Activated T-helper 17 cell treated with anti-CD3 and anti-CD28 coated beads, Interleukin-2, amount 50 U/mL, for 72 hours (primary cell): ENCODE measurements around the gene OR4A16. TPM values are rescaled to one million over a fixed set of nuclear protein-coding genes. Genes with fewer than 3 reads are reported as not detected.

Experiments used
- ATAC-seq: fragments of 150-1000 bp; cut with Tn5 transposase; replicated peaks from 2 replicates; pipeline ENCODE4 v1.10.0; 2021; ENCODE audit warnings: mild to moderate bottlenecking, moderate library complexity
- H3K27ac Mint-ChIP-seq: one replicate; pipeline ENCODE4 v1.8.0; 2022; ENCODE audit warnings: mixed read lengths
- H3K27me3 Mint-ChIP-seq: one replicate; pipeline ENCODE4 v1.8.0; 2022; ENCODE audit warnings: mixed read lengths
- H3K36me3 Mint-ChIP-seq: one replicate; pipeline ENCODE4 v1.8.0; 2022; ENCODE audit warnings: low read depth, mild to moderate bottlenecking, mixed read lengths
- H3K4me1 Mint-ChIP-seq: one replicate; pipeline ENCODE4 v1.8.0; 2022; ENCODE audit warnings: mixed read lengths
- H3K4me3 Mint-ChIP-seq: one replicate; pipeline ENCODE4 v1.8.0; 2022; ENCODE audit warnings: mild to moderate bottlenecking, mixed read lengths
- H3K9me3 Mint-ChIP-seq: one replicate; pipeline ENCODE4 v1.8.0; 2022; ENCODE audit warnings: mixed read lengths
- total RNA-seq, 2 donors: library from RNA; stranded (reverse); gene quantifications; one replicate each; pipeline ENCODE4 v1.2.3, GENCODE V29; 2022

The OR4A16 gene, protein sequence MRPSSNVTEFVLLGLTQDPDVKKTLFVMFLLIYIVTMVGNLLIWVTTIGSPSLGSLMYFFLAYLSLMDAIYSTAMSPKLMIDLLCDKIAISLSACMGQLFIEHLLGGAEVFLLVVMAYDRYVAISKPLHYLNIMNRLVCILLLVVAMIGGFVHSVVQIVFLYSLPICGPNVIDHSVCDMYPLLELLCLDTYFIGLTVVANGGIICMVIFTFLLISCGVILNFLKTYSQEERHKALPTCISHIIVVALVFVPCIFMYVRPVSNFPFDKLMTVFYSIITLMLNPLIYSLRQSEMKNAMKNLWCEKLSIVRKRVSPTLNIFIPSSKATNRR
- not detected for total RNA-seq

DNA sequence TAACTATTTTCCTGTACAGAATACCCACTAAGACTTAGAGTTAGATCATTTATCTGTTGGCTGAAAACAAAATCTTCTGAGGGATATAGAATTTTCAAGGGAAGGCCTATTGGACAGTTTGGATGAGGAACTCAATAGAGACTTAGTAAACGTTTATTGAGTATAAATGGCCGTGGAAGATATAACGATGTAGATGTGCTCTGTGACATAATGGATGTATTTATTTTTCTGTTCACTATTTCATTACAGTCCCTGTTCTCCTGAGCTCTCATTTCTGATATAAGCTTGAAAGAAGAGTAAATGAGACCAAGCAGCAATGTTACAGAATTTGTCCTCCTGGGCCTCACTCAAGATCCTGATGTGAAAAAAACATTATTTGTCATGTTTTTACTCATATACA, at the start of gene OR4A16:
OR4A16 (plus strand) TSS at position 301 of the 400 bp plus-strand sequence; CDS start at position 301, 0 bp downstream.
- Mint-ChIP-seq H3K27ac (no peak within 1 kb of the TSS), H3K9me3 (peaks cover 17% of the 10 kb centered on the region), H3K36me3 (no peaks in the 10 kb centered on the region), H3K4me3 (no peak within 1 kb of the TSS), H3K27me3 (no peaks in the 10 kb centered on the region), H3K4me1 (no peaks in the 10 kb centered on the region)
- ATAC-seq: no peak

DNA sequence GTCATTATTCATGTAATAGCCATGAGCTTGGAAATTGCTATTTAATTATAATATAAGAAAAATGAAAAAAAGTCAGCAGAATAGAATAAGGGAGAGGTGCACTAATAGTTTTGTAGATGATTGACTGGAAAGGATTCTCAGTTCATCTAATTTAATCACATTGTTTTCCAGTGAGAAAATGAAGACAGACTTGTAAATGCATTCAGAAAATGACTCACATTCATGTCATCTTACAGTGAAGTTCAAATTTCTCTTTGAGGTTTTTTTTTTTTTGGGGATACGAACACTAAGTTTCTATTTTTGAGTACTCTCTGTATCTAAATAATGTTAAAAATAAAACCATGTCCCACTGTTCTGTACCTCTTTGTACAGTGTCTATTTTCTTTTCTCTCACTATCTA, 18.5 kb upstream of the OR4A16 start:
- ATAC-seq: no peak
- Mint-ChIP-seq H3K27me3 (no peaks in the 10 kb centered on the region), H3K36me3 (no peaks in the 10 kb centered on the region), H3K9me3 (peaks cover 14% of the 10 kb centered on the region), H3K4me1 (no peaks in the 10 kb centered on the region), H3K27ac (no peak overlapping the region), H3K4me3 (no peak overlapping the region)

DNA sequence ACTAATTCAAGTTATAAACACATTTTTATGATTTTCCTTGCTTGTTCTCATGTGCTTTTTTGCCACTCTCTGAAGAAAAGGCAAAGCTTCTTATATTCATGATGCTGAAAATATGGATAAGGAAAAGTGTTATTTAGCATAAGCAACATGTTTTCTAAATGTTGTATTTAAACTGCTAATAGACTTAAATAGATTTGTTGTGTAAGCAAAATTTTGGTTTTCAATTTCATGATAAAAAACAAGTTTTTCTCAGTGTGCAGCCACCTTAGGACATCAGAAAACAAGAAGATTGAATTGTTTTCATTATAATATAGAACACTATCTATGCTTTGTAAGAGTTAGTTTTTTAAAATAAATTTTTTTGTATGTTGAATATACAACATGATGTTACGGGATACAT, 2.3 kb downstream of the OR4A16 start:
- Mint-ChIP-seq H3K9me3 (peaks cover 20% of the 10 kb centered on the region), H3K27me3 (no peaks in the 10 kb centered on the region), H3K36me3 (no peaks in the 10 kb centered on the region), H3K27ac (no peak overlapping the region), H3K4me1 (no peaks in the 10 kb centered on the region), H3K4me3 (no peak overlapping the region)
- ATAC-seq: no peak

DNA sequence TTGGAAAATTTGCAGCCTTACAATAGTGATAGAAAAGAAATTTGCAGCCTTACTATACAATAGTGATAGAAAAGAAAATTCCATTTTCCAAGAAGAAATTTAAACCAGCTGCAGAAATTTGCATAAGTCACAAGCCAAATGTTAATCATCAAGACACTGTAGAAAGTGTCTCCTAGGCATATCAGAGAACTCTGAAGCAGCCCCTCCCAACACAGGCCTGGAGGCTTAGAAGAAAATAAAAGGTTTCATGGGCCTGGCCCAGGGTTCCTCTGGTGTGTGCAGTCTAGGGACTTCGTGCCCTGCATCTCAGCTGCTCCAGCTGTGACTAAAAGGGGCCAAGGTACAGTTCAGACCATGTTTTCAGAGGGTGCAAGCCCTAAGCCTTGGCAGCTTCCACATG, 6.0 kb downstream of the OR4A16 start:
- no peaks in the 10 kb centered on the region for H3K27me3 Mint-ChIP-seq
- H3K36me3 Mint-ChIP-seq: no peaks in the 10 kb centered on the region
- H3K4me3 Mint-ChIP-seq: no peak overlapping the region
- H3K9me3 Mint-ChIP-seq: peaks cover 23% of the 10 kb centered on the region
- ATAC-seq: no peak
- no peaks in the 10 kb centered on the region for H3K4me1 Mint-ChIP-seq
- H3K27ac Mint-ChIP-seq: no peak overlapping the region

DNA sequence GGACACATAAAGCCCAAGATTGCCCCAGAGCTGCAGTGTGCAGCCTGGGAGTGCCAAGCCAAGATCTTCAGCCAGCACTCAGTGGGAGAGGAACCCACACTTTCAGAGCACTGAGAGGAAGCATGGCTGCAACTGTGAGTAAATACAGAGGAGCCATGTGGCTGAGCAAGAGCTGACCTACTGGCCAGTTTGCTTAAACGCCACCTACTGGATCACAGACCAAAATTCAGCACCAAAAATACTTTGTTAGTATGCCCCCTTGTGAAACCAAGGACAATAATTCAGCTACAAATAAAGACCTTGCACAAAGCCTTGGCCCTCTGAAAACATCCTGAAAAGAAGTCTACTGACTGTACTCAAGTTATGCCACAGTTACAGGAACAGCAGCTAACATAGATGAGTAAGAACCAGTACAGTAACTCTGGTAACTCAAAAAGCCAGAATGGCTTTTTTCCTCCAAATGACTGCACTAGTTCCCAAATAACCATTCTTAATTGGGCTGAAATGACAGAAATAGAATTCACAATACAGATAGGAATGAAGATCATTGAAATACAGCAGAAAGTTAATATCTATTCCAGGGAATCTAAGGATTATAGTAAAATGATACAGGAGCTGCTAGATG, 14.7 kb downstream of the OR4A16 start:
- H3K4me3 Mint-ChIP-seq: no peak overlapping the region
- no peaks in the 10 kb centered on the region for H3K27me3 Mint-ChIP-seq
- H3K27ac Mint-ChIP-seq: no peak overlapping the region
- no peaks in the 10 kb centered on the region for H3K36me3 Mint-ChIP-seq
- no peak for ATAC-seq
- H3K9me3 Mint-ChIP-seq: peaks cover 29% of the 10 kb centered on the region
- no peaks in the 10 kb centered on the region for H3K4me1 Mint-ChIP-seq

DNA sequence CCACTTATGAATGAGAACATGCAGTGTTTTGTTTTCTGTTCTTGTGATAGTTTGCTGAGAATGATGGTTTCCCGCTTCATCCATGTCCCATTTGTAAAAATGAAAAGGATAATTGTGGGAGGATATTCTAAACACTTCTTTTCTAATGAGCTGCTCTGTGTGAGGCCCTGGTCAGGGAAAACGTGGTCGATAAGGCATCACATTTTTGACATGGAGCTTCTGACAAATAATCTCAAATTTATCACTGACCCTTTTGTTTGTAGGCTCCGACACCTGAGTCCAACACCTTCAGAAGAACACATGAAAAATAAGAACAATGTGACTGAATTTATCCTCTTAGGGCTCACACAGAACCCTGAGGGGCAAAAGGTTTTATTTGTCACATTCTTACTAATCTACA, 24.7 kb downstream of the OR4A16 start, which contains the start of gene OR4A15:
OR4A15 (plus strand) TSS at position 301 of the 400 bp plus-strand sequence; CDS start at position 301, 0 bp downstream.
- Mint-ChIP-seq H3K9me3 (peaks cover 25% of the 10 kb centered on the region), H3K4me1 (no peaks in the 10 kb centered on the region), H3K27me3 (no peaks in the 10 kb centered on the region), H3K4me3 (no peak within 1 kb of the TSS), H3K36me3 (no peaks in the 10 kb centered on the region), H3K27ac (no peak within 1 kb of the TSS)
- ATAC-seq: no peak

Other genes starting within 250 kb of the OR4A16 start
- not detected for gene TRIM48, start 81.0 kb upstream of the OR4A16 start, total RNA-seq
- not detected for gene OR4A15, start 24.8 kb downstream of the OR4A16 start, total RNA-seq
- not detected for gene OR4C15, start 211.3 kb downstream of the OR4A16 start, total RNA-seq
- not detected for gene OR4C16, start 228.9 kb downstream of the OR4A16 start, total RNA-seq